NCI-H526 (cell line): ENCODE results near the gene LILRA5.
"Not testable (repeated sequence)": the region's sequence is repeated elsewhere in the genome, so short reads cannot be mapped to it uniquely, and the experiment has no call there.

Source experiments
- DNase-seq, 2 experiments: peaks; one replicate each; lab custom pipeline; 2025; lab: John Stamatoyannopoulos, UW

Gene LILRA5

GRCh38 chr19:54312436-54313377, at the start of gene LILRA5:
Gene LILRA5 (minus strand): TSS chr19:54313166. CDS start chr19:54313019, 147 bp downstream.
- DNase-seq, result no peak

GRCh38 chr19:54361680-54362422, 48.9 kb upstream of the LILRA5 start:
- not testable (repeated sequence) for DNase-seq

GRCh38 chr19:54359149-54359820, 46.3 kb upstream of the LILRA5 start:
- DNase-seq, result not testable (repeated sequence)

GRCh38 chr19:54357381-54357780, 44.4 kb upstream of the LILRA5 start:
- DNase-seq, result peak in 1 of 2 experiments; percentile 29

GRCh38 chr19:54356444-54357056, 43.6 kb upstream of the LILRA5 start:
- no peak for DNase-seq

- DNase-seq, result no peak
Observed at GRCh38 chr19:54355675-54356074, 42.7 kb upstream of the LILRA5 start.

- DNase-seq, result no peak
Observed at GRCh38 chr19:54354761-54355160, 41.8 kb upstream of the LILRA5 start.

GRCh38 chr19:54352546-54352945, 39.6 kb upstream of the LILRA5 start:
- no peak for DNase-seq

GRCh38 chr19:54352041-54352440, 39.1 kb upstream of the LILRA5 start:
- DNase-seq, result no peak

GRCh38 chr19:54351474-54351873, 38.5 kb upstream of the LILRA5 start:
- DNase-seq, result no peak

- no peak for DNase-seq
Observed at GRCh38 chr19:54345938-54346386, 33.0 kb upstream of the LILRA5 start.

GRCh38 chr19:54343868-54344267, 30.9 kb upstream of the LILRA5 start:
- DNase-seq, result no peak

- DNase-seq, result no peak
Observed at GRCh38 chr19:54341295-54341694, 28.3 kb upstream of the LILRA5 start.

- DNase-seq, result no peak
Observed at GRCh38 chr19:54339646-54340358, 26.8 kb upstream of the LILRA5 start.

GRCh38 chr19:54338521-54338920, 25.6 kb upstream of the LILRA5 start:
- DNase-seq, result no peak

- no peak for DNase-seq
Observed at GRCh38 chr19:54337858-54338230, 24.9 kb upstream of the LILRA5 start.

- DNase-seq, result no peak
Observed at GRCh38 chr19:54336893-54337857, 24.2 kb upstream of the LILRA5 start.

- DNase-seq, result no peak
Observed at GRCh38 chr19:54335979-54336892, 23.3 kb upstream of the LILRA5 start.

GRCh38 chr19:54335164-54335563, 22.2 kb upstream of the LILRA5 start:
- DNase-seq, result no peak
